ENCODE measurements around the gene CACNA2D3. TPM values are rescaled to one million over a fixed set of nuclear protein-coding genes. Genes with fewer than 3 reads are reported as not detected.

CACNA2D3 gene
- total RNA-seq, 1 donor: 4.3 TPM

DNA sequence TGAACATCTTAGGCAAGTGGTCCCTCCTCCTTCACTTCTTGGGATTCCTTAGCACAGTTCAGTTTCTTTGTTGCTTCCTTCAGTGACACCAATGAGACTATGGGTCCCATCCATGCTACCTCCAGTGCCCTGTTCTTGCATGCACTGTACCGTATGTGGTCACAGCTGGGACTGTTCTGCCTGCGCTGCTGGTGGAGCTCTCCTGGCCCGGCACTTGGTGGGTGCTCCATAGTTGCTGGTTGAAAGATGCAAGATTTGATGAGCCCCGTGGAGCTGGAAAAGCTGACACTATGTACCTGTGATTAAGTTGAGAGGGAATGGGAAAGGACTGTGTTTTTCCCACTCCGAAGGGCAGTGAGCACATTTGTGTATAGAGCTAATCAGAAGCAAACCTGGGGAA lies 407.7 kb downstream of the CACNA2D3 start:
- DNase-seq (ENCODE audit: low read depth): no peak
- no peak overlapping the region for H3K4me3 ChIP-seq (ENCODE audit: low read depth, low read length)
- TF ChIP-seq, protein P1, sequence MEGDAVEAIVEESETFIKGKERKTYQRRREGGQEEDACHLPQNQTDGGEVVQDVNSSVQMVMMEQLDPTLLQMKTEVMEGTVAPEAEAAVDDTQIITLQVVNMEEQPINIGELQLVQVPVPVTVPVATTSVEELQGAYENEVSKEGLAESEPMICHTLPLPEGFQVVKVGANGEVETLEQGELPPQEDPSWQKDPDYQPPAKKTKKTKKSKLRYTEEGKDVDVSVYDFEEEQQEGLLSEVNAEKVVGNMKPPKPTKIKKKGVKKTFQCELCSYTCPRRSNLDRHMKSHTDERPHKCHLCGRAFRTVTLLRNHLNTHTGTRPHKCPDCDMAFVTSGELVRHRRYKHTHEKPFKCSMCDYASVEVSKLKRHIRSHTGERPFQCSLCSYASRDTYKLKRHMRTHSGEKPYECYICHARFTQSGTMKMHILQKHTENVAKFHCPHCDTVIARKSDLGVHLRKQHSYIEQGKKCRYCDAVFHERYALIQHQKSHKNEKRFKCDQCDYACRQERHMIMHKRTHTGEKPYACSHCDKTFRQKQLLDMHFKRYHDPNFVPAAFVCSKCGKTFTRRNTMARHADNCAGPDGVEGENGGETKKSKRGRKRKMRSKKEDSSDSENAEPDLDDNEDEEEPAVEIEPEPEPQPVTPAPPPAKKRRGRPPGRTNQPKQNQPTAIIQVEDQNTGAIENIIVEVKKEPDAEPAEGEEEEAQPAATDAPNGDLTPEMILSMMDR (IDR thresholded peaks at IDR 0.05; ENCODE audit: insufficient read depth, low read depth, low read length): no peak

DNA sequence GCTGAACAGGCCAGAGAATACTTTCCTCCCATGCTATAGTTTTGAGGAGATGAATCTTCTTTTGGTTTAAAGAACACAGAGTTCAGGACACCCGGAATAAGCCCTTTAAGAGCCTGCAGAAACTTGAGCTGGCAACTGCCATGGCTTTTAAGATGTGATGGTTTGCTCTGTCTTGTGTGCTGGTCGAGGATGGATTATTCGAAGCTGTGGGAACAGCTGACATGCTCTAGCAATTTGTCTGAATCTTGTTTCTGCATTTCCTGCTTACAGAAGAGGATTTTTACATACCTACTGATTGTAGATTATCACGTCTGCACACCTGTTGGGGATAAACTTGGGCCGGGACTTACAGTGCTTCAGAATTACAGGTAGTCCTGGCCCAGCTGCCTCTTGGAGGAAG lies 408.6 kb downstream of the CACNA2D3 start:
- no peak for DNase-seq (ENCODE audit: low read depth)
- TF ChIP-seq, protein P1 (IDR thresholded peaks at IDR 0.05; ENCODE audit: insufficient read depth, low read depth, low read length): no peak
- H3K4me3 ChIP-seq (ENCODE audit: low read depth, low read length): no peak overlapping the region

DNA sequence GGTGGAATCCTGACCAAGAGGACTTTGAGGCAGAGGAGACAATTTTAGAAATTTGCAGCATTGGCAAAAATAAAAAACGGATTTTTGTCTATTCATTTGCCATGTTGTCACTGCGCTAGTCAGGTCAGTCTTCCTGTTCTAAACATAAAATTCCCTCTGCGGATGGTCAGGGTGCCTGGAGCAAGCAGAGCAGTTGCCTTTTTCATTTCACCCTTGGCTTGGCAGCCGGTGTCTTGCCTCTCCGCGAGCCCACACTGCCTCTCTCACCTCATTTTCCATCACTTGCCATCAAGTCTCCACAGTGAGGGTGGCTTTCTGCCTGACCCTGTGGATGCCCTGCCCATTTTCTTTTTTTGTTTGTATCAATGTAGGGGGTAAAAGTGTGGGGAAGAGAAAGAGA lies 409.4 kb downstream of the CACNA2D3 start:
- TF ChIP-seq, protein P1 (IDR thresholded peaks at IDR 0.05; ENCODE audit: insufficient read depth, low read depth, low read length): no peak
- no peak for DNase-seq (ENCODE audit: low read depth)
- no peak overlapping the region for H3K4me3 ChIP-seq (ENCODE audit: low read depth, low read length)

DNA sequence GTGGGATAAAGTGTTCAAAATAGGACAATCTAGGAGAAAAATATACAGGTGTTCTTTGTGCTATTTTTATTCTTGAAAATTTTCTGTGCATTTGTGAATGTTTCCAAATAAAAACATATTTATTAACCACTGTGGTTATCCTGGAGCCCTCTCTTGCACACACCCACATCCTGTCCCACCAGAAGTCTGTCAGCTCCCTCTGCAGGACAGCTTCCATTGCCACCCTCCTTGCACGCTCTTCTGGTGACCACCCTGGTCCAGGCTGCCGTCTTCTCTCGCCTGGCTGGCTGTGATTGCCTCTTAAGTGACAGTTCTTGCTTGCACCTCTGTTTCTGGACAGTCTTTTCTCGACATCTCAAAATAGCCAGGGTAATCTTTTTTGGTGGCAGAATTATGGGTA lies 411.5 kb downstream of the CACNA2D3 start:
- no peak for DNase-seq (ENCODE audit: low read depth)
- TF ChIP-seq, protein P1 (IDR thresholded peaks at IDR 0.05; ENCODE audit: insufficient read depth, low read depth, low read length): no peak
- H3K4me3 ChIP-seq (ENCODE audit: low read depth, low read length): no peak overlapping the region

DNA sequence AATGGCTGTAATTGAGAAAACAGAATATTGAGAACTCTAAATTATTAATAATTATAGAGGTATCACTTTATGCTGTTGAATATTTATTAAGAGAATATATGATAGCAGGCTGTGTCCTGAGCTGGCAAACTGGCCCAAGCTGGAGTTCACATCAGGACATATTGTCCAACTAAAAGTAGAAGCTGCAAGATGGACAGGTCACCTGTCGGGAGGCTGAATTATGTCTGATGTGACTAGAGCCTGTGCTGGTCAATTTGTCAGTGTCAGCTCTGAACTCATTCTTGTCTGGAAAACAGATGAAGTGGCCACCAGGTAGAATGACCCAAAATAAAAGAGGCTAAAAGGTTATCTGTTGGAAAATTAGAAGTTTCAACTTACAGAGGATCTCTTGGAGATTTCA lies 413.3 kb downstream of the CACNA2D3 start:
- H3K4me3 ChIP-seq (ENCODE audit: low read depth, low read length): no peak overlapping the region
- no peak for DNase-seq (ENCODE audit: low read depth)
- TF ChIP-seq, protein P1 (IDR thresholded peaks at IDR 0.05; ENCODE audit: insufficient read depth, low read depth, low read length): no peak

DNA sequence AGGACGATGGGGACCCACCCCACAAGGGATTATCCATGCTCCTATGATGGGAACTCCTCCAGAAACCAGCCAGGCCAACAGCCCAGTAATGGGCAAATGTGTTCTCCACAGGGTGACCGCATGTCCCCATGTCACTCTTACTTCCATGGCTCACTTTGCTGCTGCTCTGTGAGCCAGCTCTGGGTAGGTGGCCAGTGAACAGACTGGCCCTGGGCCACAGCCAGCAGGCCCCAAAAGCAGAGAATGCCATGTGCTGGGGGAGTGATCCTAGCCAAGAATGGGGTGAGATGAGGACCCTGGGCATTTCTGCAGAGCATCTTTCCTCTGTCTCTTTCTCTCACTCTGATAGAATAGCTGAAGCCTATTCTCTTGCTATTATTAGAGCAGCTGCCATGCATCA lies 414.1 kb downstream of the CACNA2D3 start:
- TF ChIP-seq, protein P1 (IDR thresholded peaks at IDR 0.05; ENCODE audit: insufficient read depth, low read depth, low read length): no peak

DNA sequence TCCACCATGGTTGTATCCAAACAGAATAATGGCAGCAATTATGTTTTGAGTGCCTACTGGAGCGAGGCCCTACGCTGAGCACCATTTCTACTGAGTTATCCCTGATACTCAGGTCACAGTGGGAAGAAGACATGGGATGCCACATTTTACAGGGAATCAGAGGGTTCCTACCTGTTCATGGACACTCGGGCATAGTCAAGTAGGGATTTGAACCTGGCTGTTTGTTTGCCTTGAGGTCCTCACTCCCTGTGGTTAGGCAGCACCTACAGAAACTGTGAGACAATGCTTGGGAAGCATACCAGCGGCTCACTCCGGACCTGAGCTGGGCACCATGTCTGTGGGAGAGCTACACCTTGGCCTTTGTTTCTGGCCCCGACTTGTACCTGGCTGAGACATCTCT lies 415.2 kb downstream of the CACNA2D3 start:
- TF ChIP-seq, protein P1 (IDR thresholded peaks at IDR 0.05; ENCODE audit: insufficient read depth, low read depth, low read length): no peak
- H3K4me3 ChIP-seq (ENCODE audit: low read depth, low read length): no peak overlapping the region
- no peak for DNase-seq (ENCODE audit: low read depth)

More for the DNA sequence above, 414.1 kb downstream of the CACNA2D3 start:
- H3K4me3 ChIP-seq (ENCODE audit: low read depth, low read length): no peak overlapping the region
- no peak for DNase-seq (ENCODE audit: low read depth)
